HCT116 (cell line): ENCODE results near the gene INTS14. TPM values are rescaled to one million over a fixed set of nuclear protein-coding genes. Genes with fewer than 3 reads are reported as not detected.

Source experiments
- ATAC-seq: fragments of 200-7000 bp; cut with Tn5 transposase; 2 replicates; pipeline ENCODE4 v1.9.1; 2020; ENCODE audit warnings: mild to moderate bottlenecking, moderate library complexity
- BruUV-seq: library from RNA; stranded (reverse); fragments of 400-500 nt; replicated peaks from 2 replicates; lab custom pipeline; 2021; lab: Mats Ljungman, UMichigan
- CTCF ChIA-PET: fragments of 300-600 bp; sonication (Branson Sonifier 250); formaldehyde crosslinking; loops from one replicate; lab custom pipeline; 2021; ENCODE audit warnings: antibody characterized with exemption; lab: Charles Lee
- POLR2A ChIA-PET: fragments of 300-600, 350-600 bp; sonication (Branson Sonifier 250); formaldehyde crosslinking; loops from one replicate; lab custom pipeline; 2021; ENCODE audit warnings: antibody characterized with exemption; lab: Charles Lee
- RAD21 ChIA-PET, 2 experiments: fragments of 300-600 bp; sonication (Branson Sonifier 250); formaldehyde crosslinking; loops; one replicate each; lab custom pipeline; 2023; ENCODE audit warnings: low total read pairs in 2 of 2; ENCODE audit not compliant: uncharacterized antibody in 2 of 2, unreplicated experiment in 2 of 2, low non-redundant PET in 1 of 2; lab: Charles Lee
- DNase-seq: peaks from one replicate; pipeline ENCODE4 v3.0.0-alpha.2; 2010; ENCODE audit warnings: low read depth, low spot score
- H2AFZ ChIP-seq: fragments of 200-600 bp; shearing (Covaris generic), sonication (generic); 2 replicates; pipeline ENCODE4 v1.6.1; 2017; ENCODE audit warnings: low read depth, mixed run types, mixed read lengths, antibody characterized with exemption, low read length; ENCODE audit not compliant: poor library complexity, severe bottlenecking
- H3K27ac ChIP-seq: 2 replicates; pipeline ENCODE4 v1.5.1; 2012; ENCODE audit warnings: low read depth, low read length
- H3K27me3 ChIP-seq: fragments of 200-600 bp; sonication (generic); 2 replicates; pipeline ENCODE4 v1.6.1; 2016; ENCODE audit warnings: mixed run types, low read length, mixed read lengths; ENCODE audit not compliant: insufficient read depth
- H3K36me3 ChIP-seq, 2 experiments: fragments of 200-500 bp in 1 of 2; fragments of 200-600 bp in 1 of 2; sonication (Bioruptor generic) in 1 of 2; sonication (generic) in 1 of 2; 2 replicates each; pipeline versions ENCODE4 v1.5.1 to v1.6.1; 2014 to 2016; ENCODE audit warnings: low read length in 2 of 2, inconsistent platforms in 1 of 2, mixed read lengths in 1 of 2, mixed run types in 1 of 2; ENCODE audit not compliant: insufficient read depth in 2 of 2, control insufficient read depth in 1 of 2
- H3K4me1 ChIP-seq, 2 experiments: fragments of 200-600 bp in 1 of 2; sonication (generic) in 1 of 2; 2 replicates each; pipeline versions ENCODE4 v1.5.1 to v1.6.1; 2012 to 2017; ENCODE audit warnings: low read length in 2 of 2, inconsistent platforms in 1 of 2, mild to moderate bottlenecking in 1 of 2, mixed read lengths in 1 of 2, mixed run types in 1 of 2, moderate library complexity in 1 of 2; ENCODE audit not compliant: insufficient read depth in 2 of 2, control insufficient read depth in 1 of 2
- H3K4me2 ChIP-seq: fragments of 200-600 bp; sonication (generic); 2 replicates; pipeline ENCODE4 v1.6.1; 2017; ENCODE audit warnings: mixed run types, low read length, mixed read lengths
- H3K4me3 ChIP-seq, 2 experiments: fragments of 200-600 bp in 1 of 2; sonication (generic) in 1 of 2; replicated peaks in 1 of 2; 2 replicates each; pipeline ENCODE4 v1.5.1; 2011 to 2016; ENCODE audit warnings: low read length in 2 of 2, control low read depth in 1 of 2, low read depth in 1 of 2, mild to moderate bottlenecking in 1 of 2, mixed read lengths in 1 of 2, mixed run types in 1 of 2
- H3K79me2 ChIP-seq: fragments of 200-600 bp; sonication (generic); 2 replicates; pipeline ENCODE4 v1.6.1; 2017; ENCODE audit warnings: mild to moderate bottlenecking, mixed run types, low read length, moderate library complexity, mixed read lengths; ENCODE audit not compliant: insufficient read depth
- H3K9ac ChIP-seq: fragments of 200-600 bp; sonication (generic); 2 replicates; pipeline ENCODE4 v1.6.1; 2016; ENCODE audit warnings: low read length, mixed read lengths
- H3K9me2 ChIP-seq: fragments of 200-600 bp; sonication (generic), shearing (Covaris generic); 2 replicates; pipeline ENCODE4 v1.6.1; 2017; ENCODE audit warnings: mixed run types, mild to moderate bottlenecking, moderate library complexity; ENCODE audit not compliant: insufficient read depth
- H3K9me3 ChIP-seq, 2 experiments: fragments of 200-500 bp in 1 of 2; fragments of 200-600 bp in 1 of 2; sonication (Bioruptor generic) in 1 of 2; sonication (generic) in 1 of 2; 2 replicates each; pipeline ENCODE4 v1.6.1; 2014 to 2017; ENCODE audit warnings: low read length in 2 of 2, mixed read lengths in 2 of 2, inconsistent platforms in 1 of 2, low read depth in 1 of 2, mild to moderate bottlenecking in 1 of 2, mixed run types in 1 of 2, moderate library complexity in 1 of 2; ENCODE audit not compliant: control insufficient read depth in 1 of 2, insufficient read depth in 1 of 2
- H4K20me1 ChIP-seq: fragments of 200-600 bp; sonication (generic), shearing (Covaris generic); 2 replicates; pipeline ENCODE4 v1.6.1; 2017; ENCODE audit warnings: mixed run types, mild to moderate bottlenecking, moderate library complexity; ENCODE audit not compliant: insufficient read depth
- ATF3 ChIP-seq: IDR thresholded peaks from 2 replicates; pipeline ENCODE4 v1.6.1; 2012
- CTCF ChIP-seq, 3 experiments: fragments of 200-600 bp in 1 of 3; sonication (generic) in 1 of 3; IDR thresholded peaks in 2 of 3; conservative IDR thresholded peaks in 1 of 3; 2 replicates each; pipeline ENCODE4 v1.5.1; 2012 to 2017; ENCODE audit warnings: low read depth in 2 of 3, low read length in 2 of 3, antibody characterized with exemption in 1 of 3, borderline replicate concordance in 1 of 3, control low read depth in 1 of 3, mild to moderate bottlenecking in 1 of 3, mixed read lengths in 1 of 3, mixed run types in 1 of 3, moderate library complexity in 1 of 3; ENCODE audit not compliant: insufficient read depth in 1 of 3
- ELF1 ChIP-seq: IDR thresholded peaks from 2 replicates; pipeline ENCODE4 v1.6.1; 2012; ENCODE audit warnings: low read depth, borderline replicate concordance
- EZH2 ChIP-seq: fragments of 200-600 bp; sonication (generic); IDR thresholded peaks from 2 replicates; pipeline ENCODE4 v1.6.1; 2017; ENCODE audit warnings: antibody characterized with exemption, mixed run types
- SIN3A ChIP-seq: IDR thresholded peaks from 2 replicates; pipeline ENCODE4 v1.6.1; 2012; ENCODE audit warnings: low read depth
- YY1 ChIP-seq: IDR thresholded peaks from 2 replicates; pipeline ENCODE4 v1.6.1; 2011; ENCODE audit warnings: low read length, low read depth, moderate library complexity, mild to moderate bottlenecking; ENCODE audit not compliant: insufficient replicate concordance; ENCODE audit errors: extremely low read depth
- ZBTB33 ChIP-seq: IDR thresholded peaks from 2 replicates; pipeline ENCODE4 v1.6.1; 2011; ENCODE audit warnings: mild to moderate bottlenecking, low read length, moderate library complexity; ENCODE audit not compliant: insufficient replicate concordance; ENCODE audit errors: extremely low read depth
- ZFX ChIP-seq: fragments of 450-650 bp; IDR thresholded peaks from 2 replicates; pipeline ENCODE4 v1.6.1; 2017
- ZNF274 ChIP-seq: fragments of 200-500 bp; sonication (Bioruptor generic); IDR thresholded peaks from 2 replicates; pipeline ENCODE4 v1.6.1; 2014; ENCODE audit warnings: mild to moderate bottlenecking, low read depth, low read length, inconsistent platforms
- intact Hi-C: fragments of 100-400 bp; cut with micrococcal nuclease; formaldehyde crosslinking; loops from 2 replicates; pipeline ENCODE4 v1.10.0; 2022
- total RNA-seq: library from RNA; stranded (reverse); gene quantifications from one replicate; pipeline ENCODE4 v1.2.1, GENCODE V29; 2021; ENCODE audit not compliant: unreplicated experiment

Gene INTS14
- total RNA-seq, 1 experiment from 2014 or later, result 50.1 TPM

GRCh38 chr15:65561934-65562333, 49.0 kb downstream of the INTS14 start:
- no peak overlapping the region for H3K4me2 ChIP-seq
- ChIA-PET POLR2A (no interaction called here), CTCF (no interaction called here), RAD21 (no interaction called here)
- H3K4me3 ChIP-seq, result no peak overlapping the region
- H3K27me3 ChIP-seq, result no peaks in the 10 kb centered on the region
- H3K36me3 ChIP-seq, result peaks cover 6 to 34% of the 10 kb centered on the region in 2 experiments; a peak in 2 of 4 replicates
- H2AFZ ChIP-seq, result no peak overlapping the region
- DNase-seq, result no peak
- H3K4me1 ChIP-seq, result no peaks in the 10 kb centered on the region
- ATAC-seq, result no peak
- H3K27ac ChIP-seq, result no peak overlapping the region
- TF ChIP-seq SIN3A, result no peak
- no peak for TF ChIP-seq ATF3
- no peak for TF ChIP-seq YY1
- no peak for TF ChIP-seq ELF1
- no peak for TF ChIP-seq ZBTB33
- no peak for TF ChIP-seq ZNF274
- no peak for TF ChIP-seq EZH2
- TF ChIP-seq ZFX, result no peak
- no peak for TF ChIP-seq CTCF (IDR thresholded peaks at IDR 0.05 in 2 of 3, conservative IDR thresholded peaks at IDR 0.05 in 1 of 3; ENCODE audit: borderline replicate concordance in 1 of 3, insufficient read depth in 1 of 3, low read depth in 2 of 3, low read length in 2 of 3)
- H4K20me1 ChIP-seq, result no peaks in the 10 kb centered on the region
- intact Hi-C loops, result no loop called here
- no peak overlapping the region for H3K9ac ChIP-seq
- H3K9me2 ChIP-seq, result no peaks in the 10 kb centered on the region
- H3K79me2 ChIP-seq, result peaks cover 26% of the 10 kb centered on the region; the same call in 1 of the 2 replicates
- H3K9me3 ChIP-seq, result no peaks in the 10 kb centered on the region
- no TSS peak for BruUV-seq
